GM23338 (cell line): Measurements from ENCODE around the gene SMG7.

Source experiments
- EZH2 ChIP-seq: fragments of 200-600 bp; sonication (generic); IDR thresholded peaks from one replicate; pipeline ENCODE4 v1.8.0; 2017; ENCODE audit warnings: antibody characterized with exemption, mild to moderate bottlenecking, low read depth; ENCODE audit not compliant: unreplicated experiment
- NANOG ChIP-seq: IDR thresholded peaks from 2 replicates; pipeline ENCODE4 v1.6.1; 2016; ENCODE audit warnings: antibody characterized with exemption, borderline replicate concordance
- TF ChIP-seq, protein P1 (sequence below), 2 experiments: fragments of 200-600 bp in 1 of 2; sonication (generic) in 1 of 2; conservative IDR thresholded peaks; 2 replicates each; pipeline versions ENCODE4 v1.5.1 to v1.6.1; 2016 to 2017; ENCODE audit warnings: antibody characterized with exemption in 2 of 2, low read depth in 2 of 2, mild to moderate bottlenecking in 2 of 2, moderate library complexity in 1 of 2

DNA sequence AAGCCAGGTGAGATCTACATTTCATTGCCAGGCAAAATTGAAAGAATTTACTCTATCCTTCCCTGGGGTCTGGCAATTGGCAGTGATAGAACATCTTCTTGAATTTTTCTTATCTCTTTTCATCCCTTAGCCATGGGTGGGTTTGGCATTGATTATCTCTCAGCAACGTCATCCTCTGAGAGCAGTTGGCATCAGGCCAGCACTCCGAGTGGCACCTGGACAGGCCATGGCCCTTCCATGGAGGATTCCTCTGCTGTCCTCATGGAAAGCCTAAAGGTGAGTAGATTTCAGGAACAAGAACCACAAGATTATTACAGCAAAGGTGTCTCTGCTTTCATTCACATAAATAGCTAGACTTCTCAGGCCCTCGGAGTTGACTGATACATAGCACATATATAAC lies 78.6 kb downstream of the SMG7 start:
- TF ChIP-seq, protein P1, sequence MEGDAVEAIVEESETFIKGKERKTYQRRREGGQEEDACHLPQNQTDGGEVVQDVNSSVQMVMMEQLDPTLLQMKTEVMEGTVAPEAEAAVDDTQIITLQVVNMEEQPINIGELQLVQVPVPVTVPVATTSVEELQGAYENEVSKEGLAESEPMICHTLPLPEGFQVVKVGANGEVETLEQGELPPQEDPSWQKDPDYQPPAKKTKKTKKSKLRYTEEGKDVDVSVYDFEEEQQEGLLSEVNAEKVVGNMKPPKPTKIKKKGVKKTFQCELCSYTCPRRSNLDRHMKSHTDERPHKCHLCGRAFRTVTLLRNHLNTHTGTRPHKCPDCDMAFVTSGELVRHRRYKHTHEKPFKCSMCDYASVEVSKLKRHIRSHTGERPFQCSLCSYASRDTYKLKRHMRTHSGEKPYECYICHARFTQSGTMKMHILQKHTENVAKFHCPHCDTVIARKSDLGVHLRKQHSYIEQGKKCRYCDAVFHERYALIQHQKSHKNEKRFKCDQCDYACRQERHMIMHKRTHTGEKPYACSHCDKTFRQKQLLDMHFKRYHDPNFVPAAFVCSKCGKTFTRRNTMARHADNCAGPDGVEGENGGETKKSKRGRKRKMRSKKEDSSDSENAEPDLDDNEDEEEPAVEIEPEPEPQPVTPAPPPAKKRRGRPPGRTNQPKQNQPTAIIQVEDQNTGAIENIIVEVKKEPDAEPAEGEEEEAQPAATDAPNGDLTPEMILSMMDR (conservative IDR thresholded peaks at IDR 0.05; ENCODE audit: low read depth in 2 of 2) = no peak
- no peak for TF ChIP-seq EZH2
- no peak for TF ChIP-seq NANOG
